Measurements from ENCODE around the gene HMBS.
"Not testable (repeated sequence)": the region's sequence is repeated elsewhere in the genome, so short reads cannot be mapped to it uniquely, and the experiment has no call there.

HMBS gene

GRCh38 chr11:119121811-119122124 is 37.1 kb downstream of the HMBS start:
- DNase-seq: no peak

- no peak for DNase-seq
Measured at GRCh38 chr11:119125821-119126220, 41.1 kb downstream of the HMBS start.

GRCh38 chr11:119126675-119127268 is 42.1 kb downstream of the HMBS start:
- DNase-seq: no peak

GRCh38 chr11:119130662-119131061 is 46.0 kb downstream of the HMBS start:
- DNase-seq: no peak

- DNase-seq: peak in 1 of 2 experiments; percentile 53
Measured at GRCh38 chr11:119134389-119134978, 49.8 kb downstream of the HMBS start.

GRCh38 chr11:119139276-119139675 is 54.6 kb downstream of the HMBS start:
- DNase-seq: not testable (repeated sequence)

Data from NCI-H526 (cell line).